Measurements from ENCODE around the gene GPR68.
"Not testable (repeated sequence)": the region's sequence is repeated elsewhere in the genome, so short reads cannot be mapped to it uniquely, and the experiment has no call there.

The GPR68 gene

DNA sequence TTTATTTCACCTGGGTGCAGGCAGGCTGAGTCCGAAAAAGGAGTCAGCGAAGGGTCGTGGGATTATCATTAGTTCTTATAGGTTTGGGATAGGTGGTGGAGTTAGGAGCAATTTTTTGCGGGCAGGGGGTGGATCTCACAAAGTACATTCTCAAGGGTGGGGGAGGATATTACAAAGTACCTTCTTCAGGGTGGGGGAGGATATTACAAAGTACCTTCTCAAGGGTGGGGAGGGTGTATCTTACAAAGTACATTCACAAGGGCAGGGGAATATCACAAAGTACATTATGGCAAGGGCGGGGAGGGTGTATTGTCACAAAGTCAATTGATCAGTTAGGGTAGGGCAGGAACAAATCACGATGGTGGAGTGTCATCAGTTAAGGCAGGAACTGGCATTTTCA, 43.7 kb downstream of the GPR68 start:
- DNase-seq: not testable (repeated sequence)

DNA sequence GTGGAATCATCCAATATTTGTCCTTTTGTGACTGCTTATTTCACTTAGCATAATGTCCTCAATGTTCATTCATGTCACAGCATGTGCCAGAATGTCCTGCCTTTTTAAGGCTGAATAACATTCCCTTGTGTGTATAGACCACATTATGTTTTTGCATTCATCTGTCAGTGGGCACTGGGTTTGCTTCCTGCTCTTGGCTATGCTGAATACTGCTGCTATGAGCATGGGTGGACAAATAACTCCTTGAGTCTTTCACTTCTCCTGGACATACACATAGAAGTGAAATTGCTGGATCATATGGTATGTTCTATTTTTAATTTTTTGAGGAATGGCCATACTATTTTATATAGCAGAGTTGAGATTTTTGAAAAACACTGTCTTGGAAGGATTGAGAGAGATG, 46.9 kb downstream of the GPR68 start:
- no peak for DNase-seq

DNA sequence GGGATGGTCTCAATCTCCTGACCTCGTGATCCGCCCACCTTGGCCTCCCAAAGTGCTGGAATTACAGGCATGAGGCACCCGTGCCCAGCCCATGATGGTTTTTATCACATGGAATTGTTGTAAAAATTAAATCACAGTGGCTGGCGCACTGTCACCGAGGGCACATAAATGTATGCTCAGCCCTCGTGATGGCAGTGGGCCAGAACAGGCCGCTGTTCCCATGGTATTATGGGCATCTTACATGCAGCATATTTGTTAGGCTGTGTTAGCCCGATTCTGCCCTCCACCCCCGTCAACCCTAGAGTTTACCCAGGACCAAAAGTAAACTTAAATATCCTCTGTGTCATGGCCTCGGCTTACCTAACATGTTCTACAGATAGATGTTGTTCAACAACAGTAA, 48.6 kb downstream of the GPR68 start:
- DNase-seq: no peak

DNA sequence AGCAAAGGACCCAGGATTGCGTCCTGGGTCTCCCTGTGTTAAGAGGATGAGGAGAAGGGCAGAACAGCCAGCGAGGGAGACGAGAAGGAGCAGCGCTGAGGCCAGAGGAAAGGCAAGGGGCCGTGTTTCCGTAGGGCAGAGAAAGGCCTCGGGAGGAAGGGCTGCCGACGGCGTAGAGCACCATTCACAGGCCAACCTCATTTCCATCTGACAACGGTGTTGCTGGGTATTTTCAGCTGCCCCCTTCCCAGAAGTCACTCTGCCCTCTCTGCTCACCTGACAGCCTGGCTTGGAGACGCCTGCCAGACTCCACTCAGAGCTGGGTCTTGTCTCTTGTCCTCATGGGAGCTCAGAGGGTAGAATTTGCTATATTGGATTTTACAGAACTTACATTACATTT, 51.4 kb downstream of the GPR68 start:
- no peak for DNase-seq

DNA sequence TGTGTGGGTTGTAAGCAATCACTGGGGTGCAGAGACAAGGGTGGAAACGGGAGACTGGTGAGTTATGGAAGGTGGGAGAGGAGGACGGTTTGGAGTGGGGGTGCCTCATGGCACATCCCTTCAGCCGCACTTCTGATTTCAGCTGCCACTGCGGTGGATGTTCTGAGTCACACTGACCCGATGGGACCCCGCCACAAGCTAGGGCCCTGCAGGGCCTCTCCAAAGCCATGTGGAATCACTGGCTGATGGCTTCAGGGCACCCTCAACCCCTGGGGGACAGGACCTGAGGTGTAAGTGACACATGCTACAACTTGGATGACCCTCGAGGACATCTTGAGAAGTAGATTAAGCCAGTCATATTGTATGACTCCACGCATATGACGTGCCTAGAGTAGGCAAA, 53.7 kb downstream of the GPR68 start:
- no peak for DNase-seq

DNA sequence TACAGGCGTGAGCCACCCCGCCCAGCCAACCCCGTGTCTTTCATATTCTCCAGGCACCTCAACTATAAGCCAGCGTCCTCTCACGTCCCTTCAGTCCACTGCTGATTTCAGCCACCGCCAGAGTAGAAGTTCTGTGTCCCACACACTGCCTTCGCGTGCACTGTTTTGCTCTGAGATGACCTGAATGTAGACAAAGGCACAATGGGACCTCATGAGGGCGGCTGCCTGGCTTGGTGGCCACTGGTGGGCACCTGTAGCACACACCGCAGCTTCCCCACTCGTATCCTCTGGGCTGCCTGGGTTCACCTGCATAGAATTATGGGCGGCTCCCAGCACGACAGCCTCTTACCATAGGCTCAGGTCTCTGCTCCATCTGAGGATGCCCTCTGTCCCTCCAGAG, 57.2 kb downstream of the GPR68 start:
- no peak for DNase-seq

DNA sequence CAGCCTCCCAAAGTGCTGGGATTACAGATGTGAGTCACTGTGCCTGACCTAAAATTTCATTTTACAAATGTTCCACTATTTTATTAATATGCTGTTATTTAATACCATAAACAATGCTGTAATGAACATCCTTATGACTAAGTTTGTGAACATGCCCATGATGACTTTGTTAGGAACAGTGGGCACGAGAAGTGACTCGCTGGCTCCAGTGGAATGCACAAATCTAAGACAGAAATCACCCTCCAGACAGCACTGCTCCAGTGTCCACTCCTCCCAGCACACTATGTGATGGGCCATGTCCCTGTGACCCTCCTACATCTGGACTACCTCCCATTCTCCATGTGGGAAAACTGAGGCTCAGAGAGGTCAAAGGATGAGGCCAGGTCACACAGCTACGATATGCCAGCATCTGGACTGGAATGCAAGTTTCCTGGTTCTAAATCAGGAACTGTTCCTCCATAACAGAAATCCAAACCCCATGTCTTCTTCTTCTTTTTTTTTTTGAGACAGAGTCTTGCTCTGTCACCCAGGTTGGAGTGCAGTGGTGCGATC, 57.9 kb downstream of the GPR68 start:
- DNase-seq: no peak

DNA sequence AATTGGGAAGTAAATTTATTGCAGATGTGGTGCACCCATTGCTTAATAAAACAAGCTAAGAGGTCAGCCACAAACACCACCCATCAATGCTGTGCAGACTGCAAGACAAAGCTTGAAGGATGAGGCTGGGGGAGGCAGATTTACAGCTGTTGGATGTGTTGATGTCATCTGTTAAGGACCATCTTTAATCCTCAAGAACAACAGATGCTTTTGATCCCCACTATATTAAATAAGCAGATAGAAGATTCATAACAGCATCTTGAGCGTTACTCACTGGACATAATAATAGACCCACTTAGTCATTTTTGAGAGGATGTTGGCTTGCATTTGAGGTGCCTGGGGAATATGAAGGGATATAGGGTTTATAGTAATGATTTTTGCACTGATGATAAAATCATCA, 58.8 kb downstream of the GPR68 start:
- DNase-seq: no peak

DNA sequence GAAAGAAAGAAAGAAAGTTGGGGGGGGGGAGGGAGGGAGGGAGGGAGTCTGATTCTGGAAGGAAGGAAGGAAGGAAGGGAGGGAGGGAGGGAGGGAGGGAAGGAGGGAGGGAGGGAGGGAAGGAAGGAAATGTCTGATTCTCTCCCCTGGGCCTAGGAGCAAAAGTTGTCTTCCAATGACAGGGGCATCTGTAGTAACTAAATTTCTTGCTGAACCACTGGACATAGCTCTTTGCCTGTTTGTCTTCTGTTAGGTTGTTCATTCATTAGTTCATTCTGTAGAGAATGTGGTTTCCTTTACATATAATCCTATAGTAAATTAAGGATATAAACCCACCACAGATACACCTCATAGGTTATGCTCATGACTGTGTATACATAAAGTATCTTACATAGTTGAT, 59.9 kb downstream of the GPR68 start:
- DNase-seq: no peak

DNA sequence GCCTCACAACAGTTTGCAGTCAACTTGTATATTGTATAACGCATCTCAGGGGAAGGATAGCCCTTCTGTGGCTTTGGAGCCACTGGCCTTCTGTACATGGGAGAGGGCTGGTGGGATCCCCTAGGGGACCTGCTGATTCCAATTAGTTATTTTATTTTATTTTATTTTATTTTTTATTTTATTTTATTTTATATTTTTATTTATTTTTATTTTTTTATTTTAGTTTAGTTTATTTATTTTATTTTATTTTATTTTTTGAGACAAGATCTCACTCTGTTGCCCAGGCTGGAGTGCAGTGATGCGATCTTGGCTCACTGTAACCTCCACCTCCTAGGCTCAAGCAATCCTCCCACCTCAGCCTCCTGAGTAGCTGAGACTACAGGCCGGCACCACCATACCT, 61.8 kb downstream of the GPR68 start:
- DNase-seq: not testable (repeated sequence)
